NCI-H446 (cell line): ENCODE data around the gene SPIRE2.
"Not testable (repeated sequence)": the region's sequence is repeated elsewhere in the genome, so short reads cannot be mapped to it uniquely, and the experiment has no call there.

ENCODE experiments used
- DNase-seq, 2 experiments: peaks; one replicate each; lab custom pipeline; 2025; lab: John Stamatoyannopoulos, UW

Gene SPIRE2

GRCh38 chr16:89828199-89828869 lies at the start of gene SPIRE2:
SPIRE2 (plus strand) TSS chr16:89828475; CDS start chr16:89828551, 76 bp downstream.
- DNase-seq: peak in 1 of 2 experiments; percentile 52

DNA sequence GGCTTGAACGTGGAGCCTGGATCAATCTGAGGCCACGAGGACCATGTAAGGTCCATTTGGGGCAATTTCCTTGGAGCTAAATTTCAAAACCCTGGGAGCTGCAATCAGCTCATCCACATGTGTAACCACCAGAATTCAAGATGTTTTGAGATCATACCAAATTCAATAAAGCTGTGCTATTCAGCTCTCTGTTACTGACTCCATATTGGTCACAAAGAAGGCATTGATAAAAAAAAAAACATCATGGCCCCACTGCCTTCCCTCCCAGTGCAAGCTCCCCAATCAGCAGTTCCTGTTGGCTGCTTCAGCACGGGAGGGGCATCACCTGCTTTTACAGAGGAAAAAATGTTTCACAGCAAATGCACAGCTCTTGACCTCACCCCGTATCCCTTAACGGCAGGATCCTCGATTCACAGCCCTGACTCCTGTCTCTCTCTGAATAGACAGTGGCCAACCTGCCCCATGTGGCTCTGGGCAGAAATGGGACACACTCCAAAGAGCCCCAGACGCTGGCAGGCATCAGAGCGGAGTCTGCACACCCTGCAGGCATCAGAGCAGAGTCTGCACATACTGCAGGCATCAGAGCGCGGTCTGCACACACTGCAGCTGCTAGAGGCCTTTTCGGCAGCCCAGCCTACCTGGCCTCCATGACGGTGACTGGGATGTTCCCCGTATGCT lies 48.9 kb upstream of the SPIRE2 start:
- DNase-seq: no peak

DNA sequence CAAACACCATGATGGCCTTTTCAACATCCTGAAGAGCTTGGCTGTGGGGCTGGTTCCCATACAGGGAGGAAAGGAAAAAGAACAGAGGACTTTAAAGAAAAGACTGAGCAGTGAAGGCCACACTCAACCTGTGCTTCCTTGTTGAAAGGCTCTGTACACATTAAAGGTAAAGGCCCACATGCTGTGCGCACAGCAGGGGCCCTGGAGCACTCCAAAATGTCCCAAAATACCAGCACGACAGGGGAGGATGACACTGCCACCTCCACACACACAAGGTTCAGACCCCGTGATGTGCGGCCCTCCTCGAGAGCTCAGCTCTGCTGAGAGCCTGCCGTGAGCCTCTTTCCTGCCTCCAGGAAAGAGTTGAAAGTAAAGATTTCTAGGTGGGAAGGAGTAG lies 48.4 kb upstream of the SPIRE2 start:
- no peak for DNase-seq

- DNase-seq: no peak
Observed at GRCh38 chr16:89782489-89782888, 45.8 kb upstream of the SPIRE2 start.

DNA sequence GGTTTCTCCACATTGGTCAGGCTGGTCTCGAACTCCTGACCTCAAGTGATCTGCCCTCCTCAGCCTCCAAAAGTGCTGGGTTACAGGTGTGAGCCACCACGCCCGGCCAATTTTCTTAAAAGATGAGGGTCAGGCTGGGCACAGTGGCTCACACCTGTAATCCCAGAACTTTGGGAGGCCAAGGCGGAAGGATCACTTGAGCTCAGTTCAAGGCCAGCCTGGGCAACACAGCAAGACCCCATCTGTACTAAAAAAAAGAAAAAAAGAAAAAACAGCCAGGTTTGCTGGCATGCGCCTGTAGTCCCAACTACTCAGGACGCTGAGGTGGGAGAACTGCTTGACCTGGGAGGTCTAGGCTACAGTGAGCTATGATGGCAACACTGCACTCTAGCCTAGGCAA lies 44.3 kb upstream of the SPIRE2 start:
- not testable (repeated sequence) for DNase-seq

DNA sequence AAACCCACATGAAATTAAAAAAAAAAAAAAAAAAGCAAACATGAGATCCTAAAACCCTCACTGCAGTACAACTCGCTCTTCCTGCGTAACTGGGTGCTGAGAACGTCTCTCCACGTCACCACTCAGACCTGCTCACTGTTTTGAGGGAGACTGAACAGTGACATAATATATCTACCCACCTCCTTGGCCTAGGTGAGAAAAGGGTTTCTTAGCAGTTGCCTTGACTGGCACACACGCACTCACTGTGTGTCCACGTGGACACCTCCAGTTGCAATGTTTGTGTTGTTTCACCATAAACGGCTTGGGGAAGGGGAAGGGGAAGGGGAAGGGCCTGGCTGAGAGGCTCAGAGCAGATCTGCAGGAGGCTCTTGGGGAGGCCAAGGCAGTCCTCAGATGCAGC lies 43.9 kb upstream of the SPIRE2 start:
- DNase-seq: no peak

DNA sequence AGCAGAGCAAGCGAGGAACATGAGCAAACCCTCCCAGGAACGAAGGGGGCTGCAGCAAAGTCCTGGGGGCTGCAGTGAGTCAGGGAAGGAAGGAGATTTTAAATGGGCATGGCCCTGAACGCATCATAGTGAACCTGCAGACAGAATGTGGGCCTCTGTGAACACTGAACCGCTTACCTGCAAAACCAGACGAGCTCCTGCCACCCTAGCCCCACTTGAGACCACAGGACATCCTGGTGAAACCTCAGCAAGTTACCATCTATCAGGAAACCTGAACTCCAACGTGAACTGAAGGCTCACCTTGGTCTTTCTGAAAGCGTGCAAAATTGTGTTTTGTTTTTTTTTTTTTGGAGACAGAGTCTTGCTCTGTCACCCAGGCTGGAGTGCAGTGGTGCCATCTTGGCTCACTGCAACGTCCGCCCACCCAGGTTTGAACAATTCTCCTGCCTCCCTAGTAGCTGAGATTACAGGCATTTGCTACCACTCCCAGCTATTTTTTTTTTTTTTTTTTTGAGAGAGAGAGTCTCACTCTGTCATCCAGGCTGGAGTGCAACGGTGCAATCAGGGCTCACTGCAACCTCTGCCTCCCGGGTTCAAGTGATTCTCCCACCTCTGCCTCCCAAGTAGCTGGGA lies 42.6 kb upstream of the SPIRE2 start:
- no peak for DNase-seq

GRCh38 chr16:89786474-89787364 lies 41.6 kb upstream of the SPIRE2 start:
- no peak for DNase-seq

DNA sequence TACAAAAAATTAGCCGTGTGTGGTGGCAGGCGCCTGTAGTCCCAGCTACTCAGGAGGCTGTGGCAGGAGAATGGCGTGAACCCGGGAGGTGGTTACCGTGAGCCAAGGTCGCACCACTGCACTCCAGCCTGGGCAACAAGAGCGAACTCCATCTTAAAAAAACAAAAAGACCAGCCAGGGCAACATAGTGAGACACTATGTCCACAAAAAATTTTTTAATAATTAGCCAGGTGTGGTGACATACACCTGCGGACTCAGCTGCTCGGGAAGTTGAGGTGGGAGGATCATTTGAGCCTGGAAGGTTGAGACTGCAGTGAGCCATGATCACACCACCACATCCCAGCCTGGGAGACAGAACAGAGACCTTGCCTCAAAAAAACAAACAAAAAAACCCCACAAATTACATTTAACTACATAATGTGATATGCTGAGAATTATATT lies 40.9 kb upstream of the SPIRE2 start:
- no peak for DNase-seq

GRCh38 chr16:89791278-89791995 lies 36.8 kb upstream of the SPIRE2 start:
- DNase-seq: no peak

DNA sequence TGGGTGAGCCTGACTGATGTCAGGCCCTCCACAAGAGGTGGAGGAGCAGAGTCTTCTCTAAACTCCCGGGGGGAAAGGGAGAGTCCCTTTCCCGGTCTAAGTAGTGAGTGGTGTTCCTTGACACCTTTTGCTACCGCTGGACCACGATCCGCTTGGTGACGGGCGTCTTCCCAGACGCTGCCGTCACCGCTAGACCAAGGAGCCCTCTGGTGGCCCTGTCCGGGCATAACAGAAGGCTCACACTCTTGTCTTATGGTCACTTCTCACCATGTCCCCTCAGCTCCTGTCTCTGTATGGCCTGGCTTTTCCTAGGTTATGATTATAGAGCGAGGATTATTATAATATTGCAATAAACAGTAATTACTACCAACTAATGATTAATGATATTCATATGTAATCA lies 35.2 kb upstream of the SPIRE2 start:
- DNase-seq: not testable (repeated sequence)

DNA sequence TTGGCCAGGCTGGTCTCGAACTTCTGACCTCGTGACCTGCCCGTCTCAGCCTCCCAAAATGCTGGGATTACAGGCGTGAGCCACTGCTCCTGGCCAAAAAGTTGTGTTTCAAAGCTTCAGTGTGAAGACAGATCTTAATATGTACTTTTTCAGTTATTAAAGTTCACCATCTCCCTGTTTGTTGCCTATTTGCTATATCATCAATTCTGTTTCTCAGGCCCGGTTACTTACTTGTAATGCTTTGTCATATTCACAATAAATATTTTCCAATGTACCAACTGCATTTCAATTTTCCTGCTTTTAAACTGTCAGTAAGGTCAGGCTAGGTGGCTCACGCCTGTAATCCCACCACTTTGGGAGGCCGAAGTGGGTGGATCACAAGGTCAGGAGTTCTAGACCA lies 34.3 kb upstream of the SPIRE2 start:
- no peak for DNase-seq

GRCh38 chr16:89795676-89796075 lies 32.6 kb upstream of the SPIRE2 start:
- no peak for DNase-seq

DNA sequence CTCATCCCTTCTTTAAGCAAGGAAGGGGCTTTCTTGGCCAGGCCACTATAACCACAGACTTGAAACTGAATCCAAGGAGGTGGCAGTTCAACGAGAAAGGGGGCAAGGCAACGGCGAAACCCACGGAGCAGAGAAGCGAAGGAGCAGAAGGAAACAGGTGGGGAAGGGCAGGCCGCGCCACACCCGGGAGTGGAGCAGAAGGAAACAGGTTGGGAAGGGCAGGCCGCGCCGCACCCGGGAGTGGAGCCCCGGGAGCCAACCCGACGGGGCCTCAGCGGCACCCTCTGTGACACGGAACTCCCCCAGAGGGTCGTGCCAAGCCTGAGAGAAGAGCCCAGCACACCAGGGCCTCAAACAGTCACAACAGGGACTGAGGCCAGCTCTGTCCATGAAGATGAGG lies 32.2 kb upstream of the SPIRE2 start:
- DNase-seq: no peak

GRCh38 chr16:89798126-89798525 lies 30.1 kb upstream of the SPIRE2 start:
- DNase-seq: no peak

DNA sequence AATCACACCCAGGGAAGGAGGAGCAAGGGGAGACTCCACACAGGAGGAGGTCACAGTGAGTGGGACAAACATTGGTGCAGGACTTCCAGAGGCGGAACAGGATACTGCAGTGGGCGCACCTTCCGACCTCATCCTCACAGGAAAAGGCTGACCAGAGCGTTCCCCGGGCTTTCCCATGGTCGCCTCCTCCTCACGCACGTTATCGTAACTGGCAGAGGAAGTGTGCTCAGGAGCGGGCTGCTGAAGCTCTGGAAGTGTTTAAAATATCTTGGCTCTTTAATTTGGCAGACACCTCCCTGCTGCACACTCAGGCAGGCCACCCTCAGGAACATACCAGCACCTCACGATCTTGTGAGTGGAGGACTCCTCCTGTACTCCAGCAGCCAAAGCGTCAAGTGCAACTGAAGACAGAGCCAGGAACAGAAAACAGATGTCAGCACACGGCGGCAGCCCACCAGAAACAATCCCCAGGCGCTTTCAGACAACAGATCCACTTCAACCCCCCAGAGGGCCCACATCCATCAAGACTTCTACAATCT lies 29.4 kb upstream of the SPIRE2 start:
- DNase-seq: no peak

DNA sequence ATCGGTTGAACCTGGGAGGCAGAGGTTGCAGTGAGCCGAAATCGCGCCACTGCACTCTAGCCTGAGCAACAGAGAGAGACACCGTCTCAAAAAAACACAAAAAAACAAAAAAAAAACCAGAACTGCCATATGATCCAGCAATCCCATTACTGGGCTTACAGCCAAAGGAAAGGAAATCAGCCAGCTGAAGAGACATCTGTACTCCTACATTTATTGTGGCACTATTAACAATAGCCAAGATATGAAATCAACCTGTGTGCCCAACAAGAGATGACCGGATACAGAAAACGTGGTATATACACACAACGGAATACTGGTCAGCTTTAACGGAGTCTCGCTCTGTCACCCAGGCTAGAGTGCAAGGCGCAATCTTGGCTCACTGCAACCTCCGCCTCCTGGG lies 26.5 kb upstream of the SPIRE2 start:
- peak in 1 of 2 experiments; percentile 55 for DNase-seq

- DNase-seq: peak in 1 of 2 experiments; percentile 53
Observed at GRCh38 chr16:89805136-89805905, 23.0 kb upstream of the SPIRE2 start.

- not testable (repeated sequence) for DNase-seq
Observed at GRCh38 chr16:89806589-89807193, 21.6 kb upstream of the SPIRE2 start.

- DNase-seq: no peak
Observed at GRCh38 chr16:89808475-89808874, 19.8 kb upstream of the SPIRE2 start.
